WTC11 (cell line): ENCODE measurements around the gene MAP6. TPM values are rescaled to one million over a fixed set of nuclear protein-coding genes. Genes with fewer than 3 reads are reported as not detected.

ENCODE experiments used
- ATAC-seq: fragments of 200-7000 bp; cut with Tn5 transposase; 2 replicates; pipeline ENCODE4 v1.10.0; 2021; ENCODE audit warnings: mild to moderate bottlenecking, moderate library complexity
- CTCF ChIA-PET: fragments of 300-600 bp; sonication (Branson Sonifier 250); formaldehyde crosslinking; loops from one replicate; lab custom pipeline; 2021; ENCODE audit warnings: antibody characterized with exemption; lab: Charles Lee
- POLR2A ChIA-PET: fragments of 350-600 bp; sonication (Branson Sonifier 250); formaldehyde crosslinking; loops from one replicate; lab custom pipeline; 2021; ENCODE audit warnings: antibody characterized with exemption; lab: Charles Lee
- DNase-seq: peaks from one replicate; pipeline ENCODE4 v3.0.0; 2021; ENCODE audit warnings: low spot score
- H3K27ac Mint-ChIP-seq: 2 replicates; pipeline ENCODE4 v1.8.0; 2021; ENCODE audit warnings: mixed read lengths
- H3K27me3 Mint-ChIP-seq: 2 replicates; pipeline ENCODE4 v1.8.0; 2021; ENCODE audit warnings: low read depth, mild to moderate bottlenecking, moderate library complexity, mixed read lengths
- H3K36me3 Mint-ChIP-seq: 2 replicates; pipeline ENCODE4 v1.8.0; 2021; ENCODE audit warnings: mixed read lengths
- H3K4me1 Mint-ChIP-seq: 2 replicates; pipeline ENCODE4 v1.8.0; 2022; ENCODE audit warnings: mixed read lengths
- H3K4me3 Mint-ChIP-seq: 2 replicates; pipeline ENCODE4 v1.8.0; 2021; ENCODE audit warnings: mild to moderate bottlenecking, moderate library complexity, mixed read lengths
- H3K9me3 Mint-ChIP-seq: 2 replicates; pipeline ENCODE4 v1.8.0; 2021; ENCODE audit warnings: mixed read lengths
- ATF1 ChIP-seq: sonication (generic); formaldehyde crosslinking; IDR thresholded peaks from 2 replicates; pipeline ENCODE4 v1.8.1; 2023; ENCODE audit warnings: mild to moderate bottlenecking, moderate library complexity, missing genetic modification reagents
- CREM ChIP-seq: sonication (generic); formaldehyde crosslinking; IDR thresholded peaks from 2 replicates; pipeline ENCODE4 v1.8.1; 2022; ENCODE audit warnings: mild to moderate bottlenecking, missing genetic modification reagents, moderate library complexity
- EMX1 ChIP-seq: fragments of 250-450 bp; sonication (Bioruptor Pico); IDR thresholded peaks from 2 replicates; pipeline ENCODE4 v1.8.0; 2021; ENCODE audit warnings: mild to moderate bottlenecking
- ESRRA ChIP-seq: sonication (generic); formaldehyde crosslinking; IDR thresholded peaks from 2 replicates; pipeline ENCODE4 v1.8.1; 2022; ENCODE audit warnings: mild to moderate bottlenecking, missing genetic modification reagents, borderline replicate concordance
- GABPB1 ChIP-seq: sonication (generic); formaldehyde crosslinking; IDR thresholded peaks from 2 replicates; pipeline ENCODE4 v1.8.1; 2023; ENCODE audit warnings: mild to moderate bottlenecking, missing genetic modification reagents
- JAZF1 ChIP-seq: fragments of 250-450 bp; sonication (Bioruptor Pico); IDR thresholded peaks from 2 replicates; pipeline ENCODE4 v1.9.0; 2021; ENCODE audit warnings: moderate library complexity, mild to moderate bottlenecking, inconsistent platforms
- MXD4 ChIP-seq: fragments of 250-450 bp; sonication (Bioruptor Pico); IDR thresholded peaks from 2 replicates; pipeline ENCODE4 v1.8.0; 2021; ENCODE audit warnings: mild to moderate bottlenecking, moderate library complexity, borderline replicate concordance
- NFATC4 ChIP-seq: fragments of 250-450 bp; sonication (Bioruptor Pico); IDR thresholded peaks from 2 replicates; pipeline ENCODE4 v1.9.0; 2021; ENCODE audit warnings: mild to moderate bottlenecking
- NFYB ChIP-seq: sonication (generic); formaldehyde crosslinking; conservative IDR thresholded peaks from 2 replicates; pipeline ENCODE4 v1.8.0; 2022; ENCODE audit warnings: low read depth, missing genetic modification reagents
- SMAD4 ChIP-seq: sonication (generic); formaldehyde crosslinking; IDR thresholded peaks from 2 replicates; pipeline ENCODE4 v1.8.0; 2022; ENCODE audit warnings: mild to moderate bottlenecking, missing genetic modification reagents
- SP1 ChIP-seq: sonication (generic); formaldehyde crosslinking; conservative IDR thresholded peaks from 2 replicates; pipeline ENCODE4 v1.8.1; 2022; ENCODE audit warnings: missing genetic modification reagents
- TEAD4 ChIP-seq: sonication (generic); formaldehyde crosslinking; IDR thresholded peaks from 2 replicates; pipeline ENCODE4 v1.8.0; 2022; ENCODE audit warnings: mild to moderate bottlenecking, missing genetic modification reagents
- TP53 ChIP-seq: sonication (generic); formaldehyde crosslinking; IDR thresholded peaks from 2 replicates; pipeline ENCODE4 v1.8.1; 2023; ENCODE audit warnings: mild to moderate bottlenecking, missing genetic modification reagents
- ZNF219 ChIP-seq: sonication (generic); formaldehyde crosslinking; IDR thresholded peaks from 2 replicates; pipeline ENCODE4 v1.8.0; 2023; ENCODE audit warnings: missing genetic modification reagents, mild to moderate bottlenecking, borderline replicate concordance
- ZNF396 ChIP-seq: fragments of 250-450 bp; sonication (Bioruptor Pico); IDR thresholded peaks from 2 replicates; pipeline ENCODE4 v1.8.0; 2021; ENCODE audit warnings: mild to moderate bottlenecking, moderate library complexity, borderline replicate concordance
- total RNA-seq: library from RNA; stranded (reverse); gene quantifications from 3 replicates; pipeline ENCODE4 v1.2.3, GENCODE V29; 2021
- TF ChIP-seq, protein P1 (sequence below): sonication (generic); formaldehyde crosslinking; IDR thresholded peaks from 2 replicates; pipeline ENCODE4 v1.8.0; 2023; ENCODE audit warnings: mild to moderate bottlenecking, missing genetic modification reagents
- TF ChIP-seq, protein P2 (sequence below): sonication (generic); formaldehyde crosslinking; IDR thresholded peaks from 2 replicates; pipeline ENCODE4 v1.8.0; 2022; ENCODE audit warnings: mild to moderate bottlenecking, missing genetic modification reagents
- TF ChIP-seq, protein P3 (sequence below): sonication (generic); formaldehyde crosslinking; IDR thresholded peaks from 2 replicates; pipeline ENCODE4 v1.8.1; 2022; ENCODE audit warnings: low read depth, missing genetic modification reagents, borderline replicate concordance
- TF ChIP-seq, protein P4 (sequence below): fragments of 200-600 bp; IDR thresholded peaks from 2 replicates; pipeline ENCODE4 v1.8.0; 2022; ENCODE audit warnings: antibody characterized with exemption
- TF ChIP-seq, protein P5 (sequence below): fragments of 250-450 bp; sonication (Bioruptor Pico); IDR thresholded peaks from 2 replicates; pipeline ENCODE4 v1.9.0; 2021; ENCODE audit warnings: mild to moderate bottlenecking
- TF ChIP-seq, protein P6 (sequence below): sonication (generic); formaldehyde crosslinking; IDR thresholded peaks from 2 replicates; pipeline ENCODE4 v1.8.0; 2022; ENCODE audit warnings: mild to moderate bottlenecking, missing genetic modification reagents
- TF ChIP-seq, protein P7 (sequence below): fragments of 250-450 bp; sonication (Bioruptor Pico); IDR thresholded peaks from 2 replicates; pipeline ENCODE4 v1.9.0; 2021; ENCODE audit warnings: moderate library complexity, mild to moderate bottlenecking, inconsistent platforms, borderline replicate concordance

Gene MAP6
- total RNA-seq, 1 experiment from 2014 or later = 0.90 TPM

DNA sequence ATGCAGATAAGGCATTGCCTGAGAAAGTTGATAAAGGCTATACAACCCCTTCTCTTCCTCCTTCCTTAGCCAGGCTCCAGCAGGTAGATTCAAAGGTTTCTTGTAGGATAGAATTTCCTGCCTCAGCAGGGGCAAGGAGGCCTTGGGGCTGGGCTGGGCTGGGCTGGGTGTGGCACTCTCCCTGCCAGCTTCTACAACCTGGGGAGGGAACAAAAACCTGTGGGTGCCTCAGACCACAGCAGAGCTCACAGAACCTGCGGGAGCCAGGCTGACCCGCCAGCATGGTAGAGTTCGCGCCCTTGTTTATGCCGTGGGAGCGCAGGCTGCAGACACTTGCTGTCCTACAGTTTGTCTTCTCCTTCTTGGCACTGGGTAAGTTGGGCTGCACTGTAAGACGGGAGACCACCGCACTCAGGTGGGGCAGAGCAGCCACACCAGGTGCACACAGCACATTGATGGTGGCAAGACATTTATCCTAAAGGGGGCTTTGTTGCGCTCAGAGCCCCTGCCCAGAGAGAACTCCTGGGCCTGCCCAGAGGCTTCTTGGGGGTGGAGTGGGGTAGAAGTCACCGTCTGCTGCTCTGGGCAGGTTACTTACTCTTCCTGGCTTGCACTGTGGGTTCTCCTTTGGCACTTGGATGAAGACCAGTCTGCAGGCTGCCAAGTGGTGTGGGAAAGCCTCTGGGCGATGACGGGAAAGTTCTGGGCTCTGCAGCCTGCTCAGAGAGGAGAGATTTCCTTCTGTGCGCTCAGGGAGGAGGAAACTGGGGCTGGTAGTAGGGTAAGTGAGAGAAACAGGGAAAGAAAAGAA is 49.0 kb upstream of the MAP6 start, which contains the start of gene MOGAT2 (continued):
- TF ChIP-seq, protein P1, sequence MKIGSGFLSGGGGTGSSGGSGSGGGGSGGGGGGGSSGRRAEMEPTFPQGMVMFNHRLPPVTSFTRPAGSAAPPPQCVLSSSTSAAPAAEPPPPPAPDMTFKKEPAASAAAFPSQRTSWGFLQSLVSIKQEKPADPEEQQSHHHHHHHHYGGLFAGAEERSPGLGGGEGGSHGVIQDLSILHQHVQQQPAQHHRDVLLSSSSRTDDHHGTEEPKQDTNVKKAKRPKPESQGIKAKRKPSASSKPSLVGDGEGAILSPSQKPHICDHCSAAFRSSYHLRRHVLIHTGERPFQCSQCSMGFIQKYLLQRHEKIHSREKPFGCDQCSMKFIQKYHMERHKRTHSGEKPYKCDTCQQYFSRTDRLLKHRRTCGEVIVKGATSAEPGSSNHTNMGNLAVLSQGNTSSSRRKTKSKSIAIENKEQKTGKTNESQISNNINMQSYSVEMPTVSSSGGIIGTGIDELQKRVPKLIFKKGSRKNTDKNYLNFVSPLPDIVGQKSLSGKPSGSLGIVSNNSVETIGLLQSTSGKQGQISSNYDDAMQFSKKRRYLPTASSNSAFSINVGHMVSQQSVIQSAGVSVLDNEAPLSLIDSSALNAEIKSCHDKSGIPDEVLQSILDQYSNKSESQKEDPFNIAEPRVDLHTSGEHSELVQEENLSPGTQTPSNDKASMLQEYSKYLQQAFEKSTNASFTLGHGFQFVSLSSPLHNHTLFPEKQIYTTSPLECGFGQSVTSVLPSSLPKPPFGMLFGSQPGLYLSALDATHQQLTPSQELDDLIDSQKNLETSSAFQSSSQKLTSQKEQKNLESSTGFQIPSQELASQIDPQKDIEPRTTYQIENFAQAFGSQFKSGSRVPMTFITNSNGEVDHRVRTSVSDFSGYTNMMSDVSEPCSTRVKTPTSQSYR = no peak
- TF ChIP-seq EMX1 (CRISPR knock-in tag) (no peak), NFYB (CRISPR knock-in tag) (no peak), ESRRA (no peak), MXD4 (CRISPR knock-in tag) (no peak), CREM (no peak)
- TF ChIP-seq, protein P2, sequence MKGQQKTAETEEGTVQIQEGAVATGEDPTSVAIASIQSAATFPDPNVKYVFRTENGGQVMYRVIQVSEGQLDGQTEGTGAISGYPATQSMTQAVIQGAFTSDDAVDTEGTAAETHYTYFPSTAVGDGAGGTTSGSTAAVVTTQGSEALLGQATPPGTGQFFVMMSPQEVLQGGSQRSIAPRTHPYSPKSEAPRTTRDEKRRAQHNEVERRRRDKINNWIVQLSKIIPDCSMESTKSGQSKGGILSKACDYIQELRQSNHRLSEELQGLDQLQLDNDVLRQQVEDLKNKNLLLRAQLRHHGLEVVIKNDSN (CRISPR knock-in tag) = no peak
- TF ChIP-seq, protein P3, sequence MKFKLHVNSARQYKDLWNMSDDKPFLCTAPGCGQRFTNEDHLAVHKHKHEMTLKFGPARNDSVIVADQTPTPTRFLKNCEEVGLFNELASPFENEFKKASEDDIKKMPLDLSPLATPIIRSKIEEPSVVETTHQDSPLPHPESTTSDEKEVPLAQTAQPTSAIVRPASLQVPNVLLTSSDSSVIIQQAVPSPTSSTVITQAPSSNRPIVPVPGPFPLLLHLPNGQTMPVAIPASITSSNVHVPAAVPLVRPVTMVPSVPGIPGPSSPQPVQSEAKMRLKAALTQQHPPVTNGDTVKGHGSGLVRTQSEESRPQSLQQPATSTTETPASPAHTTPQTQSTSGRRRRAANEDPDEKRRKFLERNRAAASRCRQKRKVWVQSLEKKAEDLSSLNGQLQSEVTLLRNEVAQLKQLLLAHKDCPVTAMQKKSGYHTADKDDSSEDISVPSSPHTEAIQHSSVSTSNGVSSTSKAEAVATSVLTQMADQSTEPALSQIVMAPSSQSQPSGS (CRISPR knock-in tag) = no peak
- TF ChIP-seq, protein P4, sequence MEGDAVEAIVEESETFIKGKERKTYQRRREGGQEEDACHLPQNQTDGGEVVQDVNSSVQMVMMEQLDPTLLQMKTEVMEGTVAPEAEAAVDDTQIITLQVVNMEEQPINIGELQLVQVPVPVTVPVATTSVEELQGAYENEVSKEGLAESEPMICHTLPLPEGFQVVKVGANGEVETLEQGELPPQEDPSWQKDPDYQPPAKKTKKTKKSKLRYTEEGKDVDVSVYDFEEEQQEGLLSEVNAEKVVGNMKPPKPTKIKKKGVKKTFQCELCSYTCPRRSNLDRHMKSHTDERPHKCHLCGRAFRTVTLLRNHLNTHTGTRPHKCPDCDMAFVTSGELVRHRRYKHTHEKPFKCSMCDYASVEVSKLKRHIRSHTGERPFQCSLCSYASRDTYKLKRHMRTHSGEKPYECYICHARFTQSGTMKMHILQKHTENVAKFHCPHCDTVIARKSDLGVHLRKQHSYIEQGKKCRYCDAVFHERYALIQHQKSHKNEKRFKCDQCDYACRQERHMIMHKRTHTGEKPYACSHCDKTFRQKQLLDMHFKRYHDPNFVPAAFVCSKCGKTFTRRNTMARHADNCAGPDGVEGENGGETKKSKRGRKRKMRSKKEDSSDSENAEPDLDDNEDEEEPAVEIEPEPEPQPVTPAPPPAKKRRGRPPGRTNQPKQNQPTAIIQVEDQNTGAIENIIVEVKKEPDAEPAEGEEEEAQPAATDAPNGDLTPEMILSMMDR = no peak
- TF ChIP-seq, protein P5, sequence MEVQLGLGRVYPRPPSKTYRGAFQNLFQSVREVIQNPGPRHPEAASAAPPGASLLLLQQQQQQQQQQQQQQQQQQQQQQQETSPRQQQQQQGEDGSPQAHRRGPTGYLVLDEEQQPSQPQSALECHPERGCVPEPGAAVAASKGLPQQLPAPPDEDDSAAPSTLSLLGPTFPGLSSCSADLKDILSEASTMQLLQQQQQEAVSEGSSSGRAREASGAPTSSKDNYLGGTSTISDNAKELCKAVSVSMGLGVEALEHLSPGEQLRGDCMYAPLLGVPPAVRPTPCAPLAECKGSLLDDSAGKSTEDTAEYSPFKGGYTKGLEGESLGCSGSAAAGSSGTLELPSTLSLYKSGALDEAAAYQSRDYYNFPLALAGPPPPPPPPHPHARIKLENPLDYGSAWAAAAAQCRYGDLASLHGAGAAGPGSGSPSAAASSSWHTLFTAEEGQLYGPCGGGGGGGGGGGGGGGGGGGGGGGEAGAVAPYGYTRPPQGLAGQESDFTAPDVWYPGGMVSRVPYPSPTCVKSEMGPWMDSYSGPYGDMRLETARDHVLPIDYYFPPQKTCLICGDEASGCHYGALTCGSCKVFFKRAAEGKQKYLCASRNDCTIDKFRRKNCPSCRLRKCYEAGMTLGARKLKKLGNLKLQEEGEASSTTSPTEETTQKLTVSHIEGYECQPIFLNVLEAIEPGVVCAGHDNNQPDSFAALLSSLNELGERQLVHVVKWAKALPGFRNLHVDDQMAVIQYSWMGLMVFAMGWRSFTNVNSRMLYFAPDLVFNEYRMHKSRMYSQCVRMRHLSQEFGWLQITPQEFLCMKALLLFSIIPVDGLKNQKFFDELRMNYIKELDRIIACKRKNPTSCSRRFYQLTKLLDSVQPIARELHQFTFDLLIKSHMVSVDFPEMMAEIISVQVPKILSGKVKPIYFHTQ (CRISPR knock-in tag) = no peak

DNA sequence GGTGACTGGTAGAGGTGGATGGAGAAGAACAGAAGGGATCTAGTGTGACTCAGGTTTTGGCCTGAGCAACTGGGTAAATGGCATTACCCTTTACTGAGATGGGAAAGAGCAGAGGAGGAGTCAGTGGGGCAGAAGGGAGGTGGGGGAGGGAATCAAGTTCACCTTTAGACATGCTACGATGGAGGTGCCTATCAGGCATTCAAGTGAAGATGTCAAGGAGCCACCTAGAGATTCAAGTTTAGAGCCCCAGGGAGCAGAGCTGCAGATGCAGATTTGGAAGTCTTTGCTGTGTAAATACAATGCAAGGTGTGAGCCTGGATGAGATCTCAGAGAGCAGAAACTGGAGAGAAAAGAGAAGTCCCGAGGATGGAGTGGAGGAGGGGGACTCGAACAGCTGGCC is 47.8 kb upstream of the MAP6 start:
- CTCF ChIA-PET = interaction anchor here (0.6 to 1.9 kb wide), 2 partner anchors 10 to 48 kb away, joined by 4 to 8 read pairs; partner anchors contain the start of gene MAP6
- ATAC-seq (peak; percentile 22), DNase-seq (no peak)
- H3K4me1 Mint-ChIP-seq = peaks cover 11% of the 10 kb centered on the region
- H3K27me3 Mint-ChIP-seq = peaks cover 56% of the 10 kb centered on the region
- POLR2A ChIA-PET = no interaction called here
- no peaks in the 10 kb centered on the region for H3K36me3 Mint-ChIP-seq
- H3K27ac Mint-ChIP-seq = no peak overlapping the region
- H3K9me3 Mint-ChIP-seq = no peaks in the 10 kb centered on the region
- H3K4me3 Mint-ChIP-seq = no peak overlapping the region
- TF ChIP-seq TP53 (CRISPR knock-in tag) = no peak
- no peak for TF ChIP-seq SMAD4 (CRISPR knock-in tag)
- TF ChIP-seq, protein P6, sequence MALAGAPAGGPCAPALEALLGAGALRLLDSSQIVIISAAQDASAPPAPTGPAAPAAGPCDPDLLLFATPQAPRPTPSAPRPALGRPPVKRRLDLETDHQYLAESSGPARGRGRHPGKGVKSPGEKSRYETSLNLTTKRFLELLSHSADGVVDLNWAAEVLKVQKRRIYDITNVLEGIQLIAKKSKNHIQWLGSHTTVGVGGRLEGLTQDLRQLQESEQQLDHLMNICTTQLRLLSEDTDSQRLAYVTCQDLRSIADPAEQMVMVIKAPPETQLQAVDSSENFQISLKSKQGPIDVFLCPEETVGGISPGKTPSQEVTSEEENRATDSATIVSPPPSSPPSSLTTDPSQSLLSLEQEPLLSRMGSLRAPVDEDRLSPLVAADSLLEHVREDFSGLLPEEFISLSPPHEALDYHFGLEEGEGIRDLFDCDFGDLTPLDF (CRISPR knock-in tag) = no peak
- TF ChIP-seq JAZF1 (CRISPR knock-in tag) = no peak
- TF ChIP-seq, protein P7, sequence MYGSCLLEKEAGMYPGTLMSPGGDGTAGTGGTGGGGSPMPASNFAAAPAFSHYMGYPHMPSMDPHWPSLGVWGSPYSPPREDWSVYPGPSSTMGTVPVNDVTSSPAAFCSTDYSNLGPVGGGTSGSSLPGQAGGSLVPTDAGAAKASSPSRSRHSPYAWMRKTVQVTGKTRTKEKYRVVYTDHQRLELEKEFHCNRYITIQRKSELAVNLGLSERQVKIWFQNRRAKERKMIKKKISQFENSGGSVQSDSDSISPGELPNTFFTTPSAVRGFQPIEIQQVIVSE (CRISPR knock-in tag) = no peak
- no peak for TF ChIP-seq ZNF396 (CRISPR knock-in tag)
- no peak for TF ChIP-seq CREM
- no peak for TF ChIP-seq GABPB1 (CRISPR knock-in tag)
- no peak for TF ChIP-seq TEAD4 (CRISPR knock-in tag)
- TF ChIP-seq ATF1 (CRISPR knock-in tag) = no peak
- no peak for TF ChIP-seq ZNF219 (CRISPR knock-in tag)
- TF ChIP-seq SP1 (CRISPR knock-in tag) = no peak
- no peak for TF ChIP-seq NFATC4 (CRISPR knock-in tag)
